GM18868 (cell line): ENCODE results near the gene MDH2.
"Not testable (repeated sequence)": the region's sequence is repeated elsewhere in the genome, so short reads cannot be mapped to it uniquely, and the experiment has no call there.

Source experiments
- ATAC-seq: cut with Tn5 transposase; IDR thresholded peaks from one replicate; pipeline ENCODE4 v1.9.1; 2021; ENCODE audit warnings: mild to moderate bottlenecking, moderate library complexity; ENCODE audit not compliant: unreplicated experiment

Gene MDH2

DNA sequence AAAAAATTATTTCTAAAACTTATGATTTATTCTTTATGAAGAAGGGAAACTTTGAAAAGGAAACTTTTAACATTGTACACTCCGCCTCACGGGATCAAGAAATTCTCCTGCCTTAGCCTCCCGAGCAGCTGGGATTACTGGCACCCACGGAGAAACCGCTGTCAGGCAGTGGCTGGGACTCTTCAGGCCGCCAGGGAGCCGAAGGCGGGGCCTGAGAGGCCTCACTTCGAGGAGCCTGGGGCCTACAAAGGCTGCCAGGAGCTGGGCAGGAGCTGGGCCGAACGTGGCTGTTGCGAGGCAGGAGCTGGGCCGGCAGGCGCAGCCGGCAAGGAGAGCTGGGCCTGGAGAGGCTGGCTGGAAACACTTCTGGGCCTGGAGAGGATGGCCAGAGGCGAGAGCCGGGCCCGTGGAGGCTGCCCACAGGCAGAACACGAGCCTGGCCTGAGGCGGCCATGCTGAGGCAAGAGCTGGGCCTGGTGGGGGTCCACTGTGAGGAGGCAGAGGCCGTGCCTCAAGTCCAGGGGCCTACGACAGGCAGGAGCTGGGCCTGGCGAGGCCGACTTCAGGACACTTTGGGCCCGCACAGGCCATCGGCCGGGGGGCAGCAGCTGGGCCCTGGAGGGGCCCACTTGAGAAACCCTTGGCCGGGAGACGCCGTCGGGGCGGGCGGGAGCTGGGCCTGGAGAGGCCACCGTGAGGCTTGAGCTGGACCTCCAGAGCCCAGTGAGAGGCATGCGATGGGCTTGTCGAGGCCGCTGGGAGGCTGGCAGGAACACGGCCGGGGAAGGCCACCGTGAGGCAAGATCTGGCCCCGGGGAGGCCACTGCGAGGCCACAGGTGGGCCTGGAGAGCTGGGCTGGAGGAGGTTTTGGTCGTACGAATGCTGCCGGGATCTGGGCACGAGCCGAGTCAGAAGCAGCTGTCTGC lies 23.7 kb downstream of the MDH2 start:
- no peak for ATAC-seq

DNA sequence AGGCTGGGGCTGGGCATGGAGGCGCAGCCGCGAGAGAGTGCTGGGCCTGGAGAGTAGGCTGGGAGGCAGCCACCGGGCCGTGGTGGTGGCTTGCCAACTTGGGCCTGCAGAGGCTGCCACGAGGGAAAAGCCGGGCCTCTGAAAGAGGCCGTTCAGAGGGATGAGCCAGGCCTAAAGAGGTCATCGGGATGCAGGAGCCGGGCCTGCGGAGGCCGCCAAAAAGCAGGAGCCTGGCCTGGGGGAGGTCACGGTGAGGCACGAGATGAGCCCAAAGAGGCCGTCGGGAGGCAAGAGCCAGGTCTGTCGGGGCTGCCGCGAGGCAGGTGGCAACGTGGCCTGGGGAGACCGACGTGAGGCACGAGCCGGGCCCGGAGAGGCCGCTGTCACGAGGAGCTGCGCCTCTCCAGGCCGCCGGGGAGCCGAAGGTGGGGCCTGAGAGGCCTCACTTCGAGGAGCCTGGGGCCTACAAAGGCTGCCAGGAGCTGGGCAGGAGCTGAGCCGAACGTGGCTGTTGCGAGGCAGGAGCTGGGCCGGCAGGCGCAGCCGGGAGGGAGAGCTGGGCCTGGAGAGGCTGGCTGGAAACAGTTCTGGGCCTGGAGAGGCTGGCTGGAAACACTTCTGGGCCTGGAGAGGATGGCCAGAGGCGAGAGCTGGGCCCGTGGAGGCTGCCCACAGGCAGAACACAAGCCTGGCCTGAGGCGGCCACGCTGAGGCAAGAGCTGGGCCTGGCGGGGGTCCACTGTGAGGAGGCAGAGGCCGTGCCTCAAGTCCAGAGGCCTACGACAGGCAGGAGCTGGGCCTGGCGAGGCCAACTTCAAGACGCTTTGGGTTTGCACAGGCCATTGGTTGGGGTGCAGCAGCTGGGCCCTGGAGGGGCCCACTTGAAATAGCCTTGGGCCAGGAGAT lies 24.6 kb downstream of the MDH2 start:
- ATAC-seq: no peak

DNA sequence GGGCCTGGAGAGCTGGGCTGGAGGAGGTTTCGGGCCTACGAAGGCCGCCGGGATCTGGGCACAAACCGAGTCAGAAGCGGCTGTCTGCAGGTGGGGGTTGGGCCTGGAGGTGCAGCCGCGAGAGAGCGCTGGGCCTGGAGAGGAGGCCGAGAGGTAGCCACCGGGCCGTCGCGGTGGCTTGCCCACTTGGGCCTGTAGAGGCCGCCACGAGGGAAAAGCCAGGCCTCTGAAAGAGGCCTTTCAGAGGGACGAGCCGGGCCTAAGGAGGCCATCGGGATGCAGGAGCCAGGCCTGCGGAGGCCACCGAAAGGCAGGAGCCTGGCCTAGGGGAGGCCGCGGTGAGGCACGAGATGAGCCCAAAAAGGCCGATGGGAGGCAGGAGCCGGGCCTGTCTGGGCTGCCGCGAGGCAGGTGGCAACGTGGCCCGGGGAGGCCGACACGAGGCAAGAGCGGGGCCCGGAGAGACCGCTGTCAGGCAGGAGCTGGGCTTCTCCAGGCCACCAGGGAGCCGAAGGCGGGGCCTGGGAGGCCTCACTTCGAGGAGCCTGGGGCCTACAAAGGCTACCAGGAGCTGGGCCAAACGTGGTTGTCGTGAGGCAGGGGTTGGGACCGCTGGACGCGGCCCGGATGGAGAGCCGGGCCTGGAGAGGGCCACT lies 25.6 kb downstream of the MDH2 start:
- no peak for ATAC-seq

DNA sequence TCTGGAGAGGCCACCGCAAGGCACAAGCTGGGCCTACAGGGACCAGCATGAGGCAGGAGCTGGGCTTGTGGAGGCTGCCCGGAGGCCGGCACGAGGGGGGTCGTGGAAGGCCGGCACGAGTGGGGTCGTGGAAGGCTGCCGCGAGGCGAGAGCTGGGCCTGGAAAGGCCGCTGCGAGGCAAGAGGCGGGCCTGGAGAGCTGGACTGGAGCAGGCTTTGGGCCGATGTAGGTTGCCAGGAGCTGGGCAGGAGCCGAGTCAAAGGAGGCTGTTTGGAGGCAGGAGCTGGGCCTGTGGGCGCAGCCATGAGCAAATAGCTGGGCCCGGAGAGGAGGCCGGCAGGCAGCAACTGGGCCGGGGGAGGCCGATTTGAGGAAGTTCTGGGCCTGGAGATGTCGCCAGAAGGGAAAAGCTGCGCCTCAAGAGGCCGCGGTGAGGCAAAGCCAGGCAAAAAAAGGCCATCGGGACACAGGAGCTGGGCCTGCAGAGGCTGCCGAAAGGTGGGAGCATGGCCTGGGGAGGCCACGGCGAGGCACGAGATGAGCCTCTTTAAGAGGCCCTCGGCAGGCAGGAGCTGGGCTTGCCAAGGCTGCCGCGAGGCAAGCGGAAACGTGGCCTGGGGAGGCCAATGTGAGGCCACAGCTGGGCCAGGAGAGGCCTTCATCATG lies 26.5 kb downstream of the MDH2 start:
- ATAC-seq: no peak

DNA sequence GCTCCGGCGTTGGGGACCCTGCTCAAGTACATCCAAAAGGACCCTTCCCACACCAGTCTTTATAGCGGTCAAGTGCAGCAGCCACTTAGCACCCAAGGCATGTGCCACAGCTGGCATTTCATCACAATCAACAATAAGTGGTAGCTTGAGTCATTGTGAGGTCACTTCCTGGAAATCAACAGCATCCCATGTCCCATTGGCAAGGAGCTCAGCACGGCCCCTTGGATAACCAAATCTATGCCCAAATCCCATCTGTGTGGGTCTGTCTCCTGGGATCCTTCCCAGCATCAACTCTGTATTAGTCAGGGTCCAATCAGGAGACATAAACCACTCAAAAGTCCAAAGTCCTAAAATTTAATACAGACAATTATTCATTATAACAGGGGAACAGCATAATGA lies 27.1 kb downstream of the MDH2 start:
- ATAC-seq: no peak

DNA sequence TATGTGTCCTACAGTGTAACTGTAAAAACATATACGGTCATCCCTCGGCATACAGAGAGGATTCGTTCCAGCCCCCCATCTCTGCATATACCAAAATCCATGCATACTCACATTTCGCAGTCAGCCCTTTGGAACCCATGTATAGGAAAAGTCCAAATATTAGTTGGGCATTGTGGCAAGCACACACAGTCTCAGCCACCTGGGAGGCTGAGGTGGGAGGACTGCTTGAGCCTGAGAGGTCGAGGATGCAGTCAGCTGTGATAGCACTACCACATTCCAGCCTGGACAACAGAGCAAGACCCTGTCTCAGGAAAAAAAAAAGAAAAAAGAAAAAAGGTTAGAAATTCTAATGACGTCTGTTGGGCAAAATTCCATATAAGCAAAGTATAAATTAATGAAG lies 29.1 kb downstream of the MDH2 start:
- no peak for ATAC-seq

DNA sequence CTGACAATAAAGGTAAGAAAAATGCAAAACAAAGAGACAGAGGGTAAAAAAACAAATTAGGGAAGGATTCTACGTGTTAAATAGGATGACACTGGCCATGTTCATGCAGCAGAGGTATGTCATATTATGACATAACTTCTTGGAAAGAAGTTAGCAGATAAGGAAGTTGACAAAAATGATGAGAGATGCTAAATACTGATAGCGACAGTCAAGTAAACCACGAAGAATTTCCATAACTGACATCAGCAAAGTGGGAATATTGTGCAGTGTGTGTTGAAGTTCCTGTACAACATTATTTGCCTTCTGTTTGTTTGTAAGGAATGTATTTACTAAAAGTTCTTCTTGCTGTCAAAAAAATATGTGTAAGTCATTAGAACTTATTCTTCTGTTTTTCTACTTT lies 29.5 kb downstream of the MDH2 start:
- ATAC-seq: no peak

DNA sequence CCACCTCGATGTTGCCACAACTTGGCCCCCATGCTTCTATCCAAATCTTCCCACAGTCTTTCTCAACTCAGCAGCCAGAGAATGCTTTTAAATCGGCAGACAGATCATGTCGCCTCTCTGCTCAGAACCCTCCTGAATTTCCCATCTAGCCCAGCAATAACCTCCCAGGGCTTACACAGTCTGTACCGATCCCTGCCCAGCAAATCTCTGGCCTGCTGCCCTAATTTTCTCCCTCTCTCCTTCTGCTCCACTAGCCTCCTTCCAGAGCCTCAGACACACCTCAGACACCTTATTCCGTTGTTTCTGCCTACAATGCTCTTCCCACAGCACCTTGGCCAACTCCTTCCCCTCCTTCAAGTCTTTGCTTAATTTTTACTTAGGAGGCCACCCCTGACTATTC lies 32.3 kb downstream of the MDH2 start:
- ATAC-seq: no peak

DNA sequence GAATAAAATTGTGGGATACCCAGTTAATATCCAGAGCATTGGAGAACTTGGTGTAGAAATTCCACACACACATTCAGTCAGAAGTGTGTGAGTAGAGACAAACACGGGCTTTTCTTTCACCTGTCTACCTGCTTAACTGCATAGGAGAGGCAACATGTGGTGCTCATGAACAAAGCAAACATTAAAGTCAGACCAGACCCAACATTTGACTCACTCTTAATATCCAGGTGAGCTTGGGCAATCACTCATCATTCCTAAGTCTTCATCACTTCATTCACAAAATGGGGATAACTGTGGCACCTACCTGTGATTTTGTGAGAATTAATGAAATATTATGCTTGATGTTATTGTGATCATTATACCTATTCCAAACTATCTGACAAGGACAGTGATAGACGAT lies 36.2 kb downstream of the MDH2 start:
- ATAC-seq: not testable (repeated sequence)

DNA sequence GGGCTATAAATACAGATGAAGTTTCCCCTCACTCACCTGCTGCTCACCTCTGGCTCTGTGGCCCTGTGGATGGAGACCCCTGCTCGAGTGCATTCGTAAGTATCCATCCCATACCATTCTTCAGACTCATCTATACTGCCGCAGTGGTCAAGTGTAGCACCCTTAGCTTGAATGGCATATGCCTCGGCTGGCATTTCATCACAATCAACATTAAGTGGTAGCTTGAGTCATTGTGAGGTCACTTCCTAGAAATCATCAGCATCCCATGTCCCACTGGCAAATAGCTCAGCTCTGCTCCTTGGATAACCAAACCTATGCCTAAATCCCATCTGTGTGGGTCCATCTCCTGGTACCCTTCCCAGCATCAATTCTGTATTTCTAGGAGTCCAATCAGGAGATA lies 38.2 kb downstream of the MDH2 start:
- no peak for ATAC-seq

DNA sequence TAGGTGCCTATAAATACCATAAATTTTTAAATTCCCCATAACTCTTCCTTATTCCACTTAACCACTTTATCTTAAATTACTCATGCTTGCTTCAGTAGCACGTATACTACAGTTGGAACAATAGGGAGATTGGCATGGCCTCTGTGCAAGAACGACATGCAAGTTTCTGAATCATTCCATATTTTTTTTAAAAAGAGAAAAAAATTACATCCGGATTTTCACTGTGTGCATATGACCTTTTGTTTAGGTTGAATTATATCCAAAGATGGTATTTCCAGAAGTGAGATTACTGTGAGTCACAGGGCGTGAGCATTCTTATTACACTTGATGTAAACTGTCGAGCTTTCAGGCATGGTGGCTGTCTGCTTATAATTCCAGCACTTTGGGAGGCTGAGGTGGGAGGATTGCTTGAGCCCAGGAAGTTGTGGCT lies 39.5 kb downstream of the MDH2 start:
- ATAC-seq: not testable (repeated sequence)

DNA sequence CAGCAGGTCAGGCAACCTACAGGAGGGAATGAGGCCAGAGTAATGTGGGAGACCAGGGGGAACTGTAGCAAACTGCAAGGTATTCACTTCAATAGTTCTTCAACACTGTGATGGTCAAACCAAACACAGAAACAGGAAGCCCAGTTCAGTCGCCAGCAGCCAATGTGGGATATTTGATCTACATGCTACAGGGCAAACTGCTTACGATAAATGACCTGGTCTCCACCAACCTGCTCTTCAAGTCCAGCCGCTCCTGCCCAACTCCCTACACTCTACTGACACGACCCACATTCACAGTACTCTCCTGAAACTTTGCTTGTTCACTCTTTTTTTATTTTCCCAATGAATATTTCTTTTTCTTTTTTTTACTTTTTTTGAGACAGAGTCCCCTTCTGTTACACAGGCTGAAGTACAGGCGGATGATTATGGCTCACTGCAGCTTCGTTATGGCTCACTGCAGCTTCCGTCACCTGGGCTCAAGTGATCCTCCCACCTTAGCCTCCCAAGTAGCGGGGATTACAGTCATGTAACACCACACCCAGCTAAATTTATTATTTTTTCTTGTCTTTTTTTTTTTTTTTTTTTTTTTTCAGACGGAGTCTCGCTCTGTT lies 42.1 kb downstream of the MDH2 start:
- ATAC-seq: no peak

DNA sequence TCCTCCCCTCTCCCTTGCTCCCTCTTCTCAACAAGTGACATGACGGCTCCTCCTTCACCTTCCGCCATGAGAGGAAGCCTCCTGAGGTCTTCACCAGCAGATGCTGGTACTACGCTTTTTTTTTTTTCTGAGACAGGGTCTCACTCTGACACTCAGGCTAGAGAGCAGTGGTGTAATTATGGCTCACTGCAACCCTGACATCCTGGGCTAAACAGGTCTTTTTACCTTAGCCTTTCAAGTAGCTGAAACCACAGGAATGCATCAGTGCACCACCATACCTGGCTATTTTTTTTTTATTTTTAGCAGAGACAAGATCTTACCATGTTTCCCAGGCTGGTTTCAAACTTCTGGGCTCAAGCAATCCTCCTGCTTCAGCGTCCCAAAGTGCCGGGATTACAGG lies 43.6 kb downstream of the MDH2 start:
- no peak for ATAC-seq

DNA sequence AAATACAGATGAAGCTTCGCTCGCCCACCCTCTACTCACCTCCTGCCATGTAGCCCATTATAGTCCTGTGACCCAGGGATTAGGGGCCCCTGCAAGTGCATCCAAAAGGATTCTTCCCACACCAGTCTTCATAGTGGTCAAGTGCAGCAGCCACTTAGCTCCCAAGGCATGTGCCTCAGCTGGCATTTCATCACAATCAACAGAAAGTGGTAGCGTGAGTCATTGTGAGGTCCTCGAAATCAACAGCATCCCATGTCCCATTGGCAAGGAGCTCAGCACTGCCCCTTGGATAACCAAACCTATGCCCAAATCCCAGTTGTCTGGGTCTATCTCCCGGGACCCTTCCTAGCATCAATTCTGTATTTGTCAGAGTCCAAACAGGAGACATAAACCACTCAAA lies 45.6 kb downstream of the MDH2 start:
- ATAC-seq: not testable (repeated sequence)

DNA sequence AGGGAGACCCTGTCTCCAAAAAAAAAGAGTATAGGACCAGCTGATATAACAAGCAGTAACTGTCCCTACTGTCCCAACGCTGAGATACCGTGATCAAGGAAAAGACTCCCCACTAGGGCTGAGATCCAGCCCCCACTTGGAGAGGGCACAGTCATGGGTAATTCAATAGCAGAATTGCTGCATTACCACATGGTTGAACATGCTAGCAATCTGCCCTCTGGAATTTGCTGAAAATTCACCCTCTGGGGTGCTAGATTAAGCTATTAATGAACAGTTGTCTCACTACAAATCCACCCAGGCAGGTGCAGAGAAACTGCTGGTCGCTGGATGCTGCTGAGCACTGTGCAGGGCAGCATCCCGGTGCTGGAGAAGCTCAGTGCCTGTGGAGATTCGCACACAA lies 46.4 kb downstream of the MDH2 start:
- ATAC-seq: not testable (repeated sequence)

DNA sequence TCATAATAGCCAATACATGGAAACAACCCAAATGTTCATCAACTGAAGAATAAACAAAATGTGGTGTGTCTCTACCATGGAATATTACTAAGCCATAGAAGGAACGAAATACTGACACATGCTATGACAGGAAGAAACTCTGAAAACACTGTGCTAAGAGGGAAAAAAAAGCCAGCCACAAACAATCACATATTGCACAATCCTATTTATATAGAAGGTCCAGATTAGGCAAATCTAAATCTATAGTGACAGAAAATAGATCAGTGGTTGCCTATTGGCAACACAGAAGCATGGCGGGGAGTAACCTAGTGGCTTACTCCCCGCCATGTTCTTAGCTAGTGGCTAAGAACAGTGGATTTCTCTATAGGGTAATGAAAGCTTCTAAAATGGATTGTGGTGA lies 48.0 kb downstream of the MDH2 start:
- no peak for ATAC-seq

DNA sequence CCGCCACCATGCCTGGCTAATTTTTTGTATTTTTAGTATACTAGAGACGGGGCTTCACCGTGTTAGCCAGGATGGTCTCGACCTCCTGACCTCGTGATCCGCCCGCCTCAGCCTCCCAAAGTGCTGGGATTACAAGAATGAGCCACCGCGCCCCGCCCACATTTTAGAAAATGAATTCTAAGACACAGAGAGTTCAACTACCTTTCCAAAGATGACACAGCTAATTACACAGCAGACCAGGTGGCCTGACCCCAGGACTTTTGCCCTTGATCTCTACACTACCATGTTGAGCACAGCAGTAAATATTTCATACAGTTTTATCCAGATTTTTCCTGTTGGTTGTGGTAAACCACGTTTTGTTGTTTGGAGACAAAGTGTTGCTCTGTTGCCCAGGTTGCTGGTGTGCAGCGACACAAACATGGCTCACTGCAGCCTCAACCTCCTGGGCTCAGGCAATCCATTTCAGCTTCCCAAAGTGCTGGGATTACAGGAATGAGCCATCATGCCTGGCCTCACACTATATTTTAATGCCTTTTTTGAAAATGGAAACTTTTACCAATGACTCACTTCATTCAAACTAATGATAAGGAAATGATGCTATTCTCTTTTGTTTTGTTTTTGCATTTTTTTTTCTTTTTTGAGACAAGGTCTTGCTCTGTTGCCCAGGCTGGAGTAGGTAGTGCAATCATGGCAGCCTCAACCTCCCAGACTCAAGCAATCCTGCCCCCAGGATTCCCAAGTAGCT lies 54.0 kb downstream of the MDH2 start:
- not testable (repeated sequence) for ATAC-seq

DNA sequence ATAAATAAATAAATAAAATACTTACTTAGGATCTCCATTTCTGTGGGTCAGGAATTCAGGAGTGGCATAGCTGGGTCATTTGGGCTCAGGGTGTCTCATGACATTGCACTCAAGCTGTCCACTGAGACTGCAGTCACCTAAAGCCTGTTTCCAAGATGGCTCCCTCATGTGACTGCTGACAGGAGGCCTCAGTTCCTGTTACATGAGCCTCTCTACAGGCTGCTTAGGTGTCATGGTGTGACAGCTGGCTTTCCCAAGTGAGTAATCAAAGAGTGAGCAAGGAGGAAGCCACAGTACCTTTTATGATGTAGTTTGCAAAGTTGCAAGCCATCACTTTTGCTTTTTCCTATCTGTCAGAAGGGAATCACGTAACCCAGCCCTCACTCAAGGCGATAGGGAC lies 55.9 kb downstream of the MDH2 start:
- not testable (repeated sequence) for ATAC-seq

DNA sequence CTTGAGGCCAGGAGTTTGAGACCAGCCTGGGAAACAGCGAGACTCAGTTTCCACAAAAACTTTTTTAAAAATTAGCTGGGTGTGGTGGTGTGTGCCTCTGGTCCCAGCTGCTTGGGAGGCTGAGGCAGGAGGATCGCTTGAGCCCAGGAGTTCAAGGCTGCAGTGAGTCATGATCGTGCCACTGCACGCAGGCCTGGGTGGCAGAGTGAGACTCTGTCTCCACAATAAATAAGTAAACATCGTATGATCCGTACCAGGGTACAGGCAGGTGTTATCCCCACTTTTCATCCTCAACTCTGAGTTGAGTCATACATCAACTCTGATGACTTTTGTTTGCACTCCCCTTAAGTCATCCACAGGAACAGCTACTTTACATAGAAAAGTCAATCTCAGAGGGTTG lies 58.2 kb downstream of the MDH2 start:
- not testable (repeated sequence) for ATAC-seq

DNA sequence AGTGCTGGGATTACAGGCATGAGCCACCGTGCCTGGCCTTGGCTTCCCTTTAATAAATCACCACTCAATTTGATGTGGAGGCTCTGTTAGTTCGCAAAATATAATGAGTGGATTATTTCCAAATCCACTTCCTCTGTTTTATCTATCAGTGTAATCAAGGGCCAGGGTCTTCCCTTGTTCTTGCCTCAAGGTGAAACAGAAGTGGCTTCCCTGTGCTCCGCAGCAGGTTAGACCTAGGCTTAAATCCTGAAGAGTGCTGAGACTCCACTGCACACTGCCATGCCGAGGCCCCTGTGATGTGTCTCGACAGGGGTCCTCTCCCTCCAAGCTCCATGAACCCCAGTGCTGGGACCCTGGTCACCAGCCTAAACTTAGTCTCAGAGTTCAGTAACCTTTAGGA lies 59.0 kb downstream of the MDH2 start:
- ATAC-seq: no peak
